ENCODE measurements around the gene DNAJC4. TPM values are rescaled to one million over a fixed set of nuclear protein-coding genes. Genes with fewer than 3 reads are reported as not detected.

The DNAJC4 gene
- total and polyA plus RNA-seq, 9 of the 15 experiments (the other 6 are each of a cell fraction or from before 2014, with no cell fraction given), result 4.0 to 32.6 (median 19.9) TPM

DNA sequence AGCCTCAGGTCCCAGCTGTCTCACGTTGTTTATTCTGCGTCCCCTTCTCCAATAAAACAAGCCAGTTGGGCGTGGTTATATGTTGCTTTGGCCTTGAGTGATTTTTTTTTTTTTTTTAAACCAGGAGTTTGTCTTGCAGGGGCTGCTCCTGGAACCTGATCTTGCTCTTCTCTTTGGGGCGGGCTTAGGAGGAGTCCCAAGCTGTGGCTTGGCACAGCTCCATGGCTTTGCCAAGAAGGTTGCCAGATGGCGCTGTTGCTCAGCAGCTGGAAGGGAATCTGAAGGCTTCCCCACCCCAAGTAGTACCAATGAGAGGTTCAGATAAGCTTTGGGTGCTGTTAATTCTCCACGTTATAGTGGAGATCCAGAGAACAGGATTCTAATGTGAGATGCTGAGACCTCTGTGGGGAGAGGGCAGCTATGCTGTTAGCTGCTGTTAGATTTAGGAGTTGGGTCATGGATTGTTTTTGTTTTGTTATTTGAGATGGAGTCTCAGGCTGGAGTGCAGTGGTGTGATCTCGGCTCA is 25.8 kb upstream of the DNAJC4 start (continued):
- TF ChIP-seq, protein P1, sequence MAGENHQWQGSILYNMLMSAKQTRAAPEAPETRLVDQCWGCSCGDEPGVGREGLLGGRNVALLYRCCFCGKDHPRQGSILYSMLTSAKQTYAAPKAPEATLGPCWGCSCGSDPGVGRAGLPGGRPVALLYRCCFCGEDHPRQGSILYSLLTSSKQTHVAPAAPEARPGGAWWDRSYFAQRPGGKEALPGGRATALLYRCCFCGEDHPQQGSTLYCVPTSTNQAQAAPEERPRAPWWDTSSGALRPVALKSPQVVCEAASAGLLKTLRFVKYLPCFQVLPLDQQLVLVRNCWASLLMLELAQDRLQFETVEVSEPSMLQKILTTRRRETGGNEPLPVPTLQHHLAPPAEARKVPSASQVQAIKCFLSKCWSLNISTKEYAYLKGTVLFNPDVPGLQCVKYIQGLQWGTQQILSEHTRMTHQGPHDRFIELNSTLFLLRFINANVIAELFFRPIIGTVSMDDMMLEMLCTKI (IDR thresholded peaks at IDR 0.05; ENCODE audit: partially characterized antibody), result no peak
- TF ChIP-seq, protein P2, sequence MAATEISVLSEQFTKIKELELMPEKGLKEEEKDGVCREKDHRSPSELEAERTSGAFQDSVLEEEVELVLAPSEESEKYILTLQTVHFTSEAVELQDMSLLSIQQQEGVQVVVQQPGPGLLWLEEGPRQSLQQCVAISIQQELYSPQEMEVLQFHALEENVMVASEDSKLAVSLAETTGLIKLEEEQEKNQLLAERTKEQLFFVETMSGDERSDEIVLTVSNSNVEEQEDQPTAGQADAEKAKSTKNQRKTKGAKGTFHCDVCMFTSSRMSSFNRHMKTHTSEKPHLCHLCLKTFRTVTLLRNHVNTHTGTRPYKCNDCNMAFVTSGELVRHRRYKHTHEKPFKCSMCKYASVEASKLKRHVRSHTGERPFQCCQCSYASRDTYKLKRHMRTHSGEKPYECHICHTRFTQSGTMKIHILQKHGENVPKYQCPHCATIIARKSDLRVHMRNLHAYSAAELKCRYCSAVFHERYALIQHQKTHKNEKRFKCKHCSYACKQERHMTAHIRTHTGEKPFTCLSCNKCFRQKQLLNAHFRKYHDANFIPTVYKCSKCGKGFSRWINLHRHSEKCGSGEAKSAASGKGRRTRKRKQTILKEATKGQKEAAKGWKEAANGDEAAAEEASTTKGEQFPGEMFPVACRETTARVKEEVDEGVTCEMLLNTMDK (IDR thresholded peaks at IDR 0.05; ENCODE audit: borderline replicate concordance, insufficient read depth, low read depth, low read length, poor library complexity, severe bottlenecking), result no peak
- TF ChIP-seq ZFP30 (CRISPR knock-in tag; IDR thresholded peaks at IDR 0.05; ENCODE audit: borderline replicate concordance), result no peak
- TF ChIP-seq, protein P3, sequence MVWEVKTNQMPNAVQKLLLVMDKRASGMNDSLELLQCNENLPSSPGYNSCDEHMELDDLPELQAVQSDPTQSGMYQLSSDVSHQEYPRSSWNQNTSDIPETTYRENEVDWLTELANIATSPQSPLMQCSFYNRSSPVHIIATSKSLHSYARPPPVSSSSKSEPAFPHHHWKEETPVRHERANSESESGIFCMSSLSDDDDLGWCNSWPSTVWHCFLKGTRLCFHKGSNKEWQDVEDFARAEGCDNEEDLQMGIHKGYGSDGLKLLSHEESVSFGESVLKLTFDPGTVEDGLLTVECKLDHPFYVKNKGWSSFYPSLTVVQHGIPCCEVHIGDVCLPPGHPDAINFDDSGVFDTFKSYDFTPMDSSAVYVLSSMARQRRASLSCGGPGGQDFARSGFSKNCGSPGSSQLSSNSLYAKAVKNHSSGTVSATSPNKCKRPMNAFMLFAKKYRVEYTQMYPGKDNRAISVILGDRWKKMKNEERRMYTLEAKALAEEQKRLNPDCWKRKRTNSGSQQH (CRISPR knock-in tag; IDR thresholded peaks at IDR 0.05), result no peak
- no peak for TF ChIP-seq SPI1 (IDR thresholded peaks at IDR 0.05; ENCODE audit: borderline replicate concordance, low read depth, low read length)
- TF ChIP-seq TSC22D4 (tag; IDR thresholded peaks at IDR 0.05), result no peak
- TF ChIP-seq, protein P4, sequence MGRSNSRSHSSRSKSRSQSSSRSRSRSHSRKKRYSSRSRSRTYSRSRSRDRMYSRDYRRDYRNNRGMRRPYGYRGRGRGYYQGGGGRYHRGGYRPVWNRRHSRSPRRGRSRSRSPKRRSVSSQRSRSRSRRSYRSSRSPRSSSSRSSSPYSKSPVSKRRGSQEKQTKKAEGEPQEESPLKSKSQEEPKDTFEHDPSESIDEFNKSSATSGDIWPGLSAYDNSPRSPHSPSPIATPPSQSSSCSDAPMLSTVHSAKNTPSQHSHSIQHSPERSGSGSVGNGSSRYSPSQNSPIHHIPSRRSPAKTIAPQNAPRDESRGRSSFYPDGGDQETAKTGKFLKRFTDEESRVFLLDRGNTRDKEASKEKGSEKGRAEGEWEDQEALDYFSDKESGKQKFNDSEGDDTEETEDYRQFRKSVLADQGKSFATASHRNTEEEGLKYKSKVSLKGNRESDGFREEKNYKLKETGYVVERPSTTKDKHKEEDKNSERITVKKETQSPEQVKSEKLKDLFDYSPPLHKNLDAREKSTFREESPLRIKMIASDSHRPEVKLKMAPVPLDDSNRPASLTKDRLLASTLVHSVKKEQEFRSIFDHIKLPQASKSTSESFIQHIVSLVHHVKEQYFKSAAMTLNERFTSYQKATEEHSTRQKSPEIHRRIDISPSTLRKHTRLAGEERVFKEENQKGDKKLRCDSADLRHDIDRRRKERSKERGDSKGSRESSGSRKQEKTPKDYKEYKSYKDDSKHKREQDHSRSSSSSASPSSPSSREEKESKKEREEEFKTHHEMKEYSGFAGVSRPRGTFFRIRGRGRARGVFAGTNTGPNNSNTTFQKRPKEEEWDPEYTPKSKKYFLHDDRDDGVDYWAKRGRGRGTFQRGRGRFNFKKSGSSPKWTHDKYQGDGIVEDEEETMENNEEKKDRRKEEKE (IDR thresholded peaks at IDR 0.05; ENCODE audit: borderline replicate concordance in 1 of 2, control insufficient read depth in 1 of 2, low read depth in 2 of 2, low read length in 1 of 2), result no peak
- TF ChIP-seq, protein P5, sequence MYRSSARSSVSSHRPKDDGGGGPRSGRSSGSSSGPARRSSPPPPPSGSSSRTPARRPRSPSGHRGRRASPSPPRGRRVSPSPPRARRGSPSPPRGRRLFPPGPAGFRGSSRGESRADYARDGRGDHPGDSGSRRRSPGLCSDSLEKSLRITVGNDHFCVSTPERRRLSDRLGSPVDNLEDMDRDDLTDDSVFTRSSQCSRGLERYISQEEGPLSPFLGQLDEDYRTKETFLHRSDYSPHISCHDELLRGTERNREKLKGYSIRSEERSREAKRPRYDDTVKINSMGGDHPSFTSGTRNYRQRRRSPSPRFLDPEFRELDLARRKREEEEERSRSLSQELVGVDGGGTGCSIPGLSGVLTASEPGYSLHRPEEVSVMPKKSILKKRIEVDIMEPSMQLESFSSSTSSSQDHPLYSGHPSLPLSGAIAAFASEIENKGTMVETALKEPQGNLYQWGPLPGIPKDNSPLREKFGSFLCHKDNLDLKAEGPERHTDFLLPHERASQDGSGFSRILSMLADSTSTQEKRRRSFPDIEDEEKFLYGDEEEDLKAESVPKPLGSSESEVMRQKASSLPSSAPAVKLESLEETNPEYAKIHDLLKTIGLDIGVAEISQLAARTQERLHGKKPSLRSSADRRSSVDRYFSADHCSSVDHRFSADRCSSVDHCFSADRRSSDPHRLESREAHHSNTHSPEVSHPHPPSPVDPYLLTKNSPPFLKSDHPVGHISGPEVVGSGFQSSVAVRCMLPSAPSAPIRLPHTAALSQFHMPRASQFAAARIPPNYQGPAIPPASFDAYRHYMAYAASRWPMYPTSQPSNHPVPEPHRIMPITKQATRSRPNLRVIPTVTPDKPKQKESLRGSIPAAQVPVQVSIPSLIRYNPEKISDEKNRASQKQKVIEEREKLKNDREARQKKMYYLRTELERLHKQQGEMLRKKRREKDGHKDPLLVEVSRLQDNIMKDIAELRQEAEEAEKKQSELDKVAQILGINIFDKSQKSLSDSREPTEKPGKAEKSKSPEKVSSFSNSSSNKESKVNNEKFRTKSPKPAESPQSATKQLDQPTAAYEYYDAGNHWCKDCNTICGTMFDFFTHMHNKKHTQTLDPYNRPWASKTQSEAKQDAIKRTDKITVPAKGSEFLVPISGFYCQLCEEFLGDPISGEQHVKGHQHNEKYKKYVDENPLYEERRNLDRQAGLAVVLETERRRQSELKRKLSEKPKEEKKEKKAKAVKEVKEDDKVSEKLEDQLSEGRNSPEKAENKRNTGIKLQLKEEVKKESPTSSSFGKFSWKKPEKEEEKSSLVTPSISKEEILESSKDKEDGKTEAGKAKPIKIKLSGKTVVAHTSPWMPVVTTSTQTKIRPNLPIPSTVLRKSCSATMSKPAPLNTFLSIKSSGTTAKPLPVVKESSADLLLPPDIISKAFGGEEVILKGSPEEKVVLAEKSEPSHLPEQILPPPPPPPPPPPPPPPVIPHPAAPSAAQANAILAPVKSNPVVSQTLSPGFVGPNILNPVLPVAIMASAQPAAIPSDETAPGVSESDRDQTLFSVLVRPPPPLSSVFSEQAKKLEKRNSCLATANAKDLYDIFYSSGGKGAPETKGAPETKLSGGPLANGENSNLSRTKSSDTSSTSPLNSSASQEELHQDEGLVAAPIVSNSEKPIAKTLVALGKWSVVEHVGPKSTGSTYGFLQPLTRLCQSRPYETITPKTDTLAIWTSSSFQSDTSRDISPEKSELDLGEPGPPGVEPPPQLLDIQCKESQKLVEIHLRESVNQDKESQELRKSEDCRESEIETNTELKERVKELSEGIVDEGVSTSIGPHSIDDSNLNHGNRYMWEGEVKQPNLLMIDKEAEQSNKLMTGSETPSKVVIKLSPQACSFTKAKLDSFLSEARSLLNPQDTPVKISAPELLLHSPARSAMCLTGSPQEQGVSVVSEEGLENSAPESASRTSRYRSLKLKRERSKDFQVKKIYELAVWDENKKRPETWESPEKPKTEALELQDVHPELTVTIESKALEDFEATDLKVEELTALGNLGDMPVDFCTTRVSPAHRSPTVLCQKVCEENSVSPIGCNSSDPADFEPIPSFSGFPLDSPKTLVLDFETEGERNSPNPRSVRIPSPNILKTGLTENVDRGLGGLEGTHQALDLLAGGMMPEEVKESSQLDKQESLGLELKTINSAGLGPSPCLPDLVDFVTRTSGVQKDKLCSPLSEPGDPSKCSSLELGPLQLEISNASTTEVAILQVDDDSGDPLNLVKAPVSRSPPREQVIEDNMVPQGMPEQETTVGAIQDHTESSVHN (IDR thresholded peaks at IDR 0.05; ENCODE audit: borderline replicate concordance in 1 of 2, low read depth in 1 of 2), result no peak
